PFSK-1 (cell line): ENCODE data around the gene CUTA.

ENCODE experiments used
- FOXP2 ChIP-seq: optimal IDR thresholded peaks from 2 replicates; pipeline ENCODE3; 2011; ENCODE audit warnings: borderline replicate concordance, control low read depth, inconsistent platforms; ENCODE audit not compliant: insufficient read depth; ENCODE audit errors: extremely low read length, extremely low read depth
- POLR2AphosphoS5 ChIP-seq: IDR thresholded peaks from 2 replicates; pipeline ENCODE4 v1.6.1; 2012; ENCODE audit warnings: low read depth, mild to moderate bottlenecking, control low read depth, low read length, moderate library complexity
- SIN3A ChIP-seq: IDR thresholded peaks from 2 replicates; pipeline ENCODE4 v1.6.1; 2012; ENCODE audit warnings: mild to moderate bottlenecking, low read length, moderate library complexity, borderline replicate concordance; ENCODE audit not compliant: insufficient read depth
- TAF1 ChIP-seq: IDR thresholded peaks from 2 replicates; pipeline ENCODE4 v1.6.1; 2012; ENCODE audit warnings: low read length, control low read depth, borderline replicate concordance; ENCODE audit not compliant: insufficient read depth
- TF ChIP-seq, protein P1 (sequence below), 2 experiments: IDR thresholded peaks; 2 replicates each; pipeline versions ENCODE4 v1.6.1 to v1.8.0; 2011 to 2012; ENCODE audit warnings: low read depth in 2 of 2, low read length in 2 of 2, control low read depth in 1 of 2, inconsistent platforms in 1 of 2, mild to moderate bottlenecking in 1 of 2, moderate library complexity in 1 of 2; ENCODE audit not compliant: insufficient read depth in 1 of 2

DNA sequence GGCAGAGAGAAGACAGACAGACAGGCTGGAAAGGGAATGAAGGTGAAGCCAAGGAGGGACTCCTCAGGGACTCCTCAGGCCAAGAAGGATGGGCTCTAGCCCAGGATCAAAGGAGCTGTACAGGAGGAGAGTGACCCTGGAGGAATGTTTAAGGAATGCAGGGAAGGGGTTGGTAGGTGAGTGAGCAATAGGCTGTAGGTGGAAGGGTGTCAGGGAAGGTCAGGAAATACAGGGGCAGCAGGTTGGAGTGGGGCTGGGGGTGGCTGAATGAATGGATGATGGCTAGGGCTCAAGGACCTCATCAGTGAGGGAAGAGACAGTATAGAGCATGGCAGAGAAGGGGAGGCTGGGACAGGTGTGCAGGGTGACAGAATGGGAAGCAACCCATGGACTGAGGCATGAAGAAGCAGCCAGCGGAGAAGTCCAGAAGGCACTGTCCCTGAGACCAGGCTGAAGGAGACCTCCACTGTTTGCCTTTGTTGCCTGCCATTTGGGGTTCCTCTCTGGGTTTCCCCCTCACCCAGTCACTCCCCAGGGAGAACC is 15.2 kb upstream of the CUTA start:
- TF ChIP-seq, protein P1, sequence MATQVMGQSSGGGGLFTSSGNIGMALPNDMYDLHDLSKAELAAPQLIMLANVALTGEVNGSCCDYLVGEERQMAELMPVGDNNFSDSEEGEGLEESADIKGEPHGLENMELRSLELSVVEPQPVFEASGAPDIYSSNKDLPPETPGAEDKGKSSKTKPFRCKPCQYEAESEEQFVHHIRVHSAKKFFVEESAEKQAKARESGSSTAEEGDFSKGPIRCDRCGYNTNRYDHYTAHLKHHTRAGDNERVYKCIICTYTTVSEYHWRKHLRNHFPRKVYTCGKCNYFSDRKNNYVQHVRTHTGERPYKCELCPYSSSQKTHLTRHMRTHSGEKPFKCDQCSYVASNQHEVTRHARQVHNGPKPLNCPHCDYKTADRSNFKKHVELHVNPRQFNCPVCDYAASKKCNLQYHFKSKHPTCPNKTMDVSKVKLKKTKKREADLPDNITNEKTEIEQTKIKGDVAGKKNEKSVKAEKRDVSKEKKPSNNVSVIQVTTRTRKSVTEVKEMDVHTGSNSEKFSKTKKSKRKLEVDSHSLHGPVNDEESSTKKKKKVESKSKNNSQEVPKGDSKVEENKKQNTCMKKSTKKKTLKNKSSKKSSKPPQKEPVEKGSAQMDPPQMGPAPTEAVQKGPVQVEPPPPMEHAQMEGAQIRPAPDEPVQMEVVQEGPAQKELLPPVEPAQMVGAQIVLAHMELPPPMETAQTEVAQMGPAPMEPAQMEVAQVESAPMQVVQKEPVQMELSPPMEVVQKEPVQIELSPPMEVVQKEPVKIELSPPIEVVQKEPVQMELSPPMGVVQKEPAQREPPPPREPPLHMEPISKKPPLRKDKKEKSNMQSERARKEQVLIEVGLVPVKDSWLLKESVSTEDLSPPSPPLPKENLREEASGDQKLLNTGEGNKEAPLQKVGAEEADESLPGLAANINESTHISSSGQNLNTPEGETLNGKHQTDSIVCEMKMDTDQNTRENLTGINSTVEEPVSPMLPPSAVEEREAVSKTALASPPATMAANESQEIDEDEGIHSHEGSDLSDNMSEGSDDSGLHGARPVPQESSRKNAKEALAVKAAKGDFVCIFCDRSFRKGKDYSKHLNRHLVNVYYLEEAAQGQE (IDR thresholded peaks at IDR 0.05; ENCODE audit: insufficient read depth in 1 of 2, low read depth in 2 of 2, low read length in 2 of 2): no peak
- TF ChIP-seq TAF1: no peak
- TF ChIP-seq POLR2AphosphoS5: no peak
- TF ChIP-seq SIN3A: no peak
- no peak for TF ChIP-seq FOXP2
